KMS-11 (cell line): ENCODE measurements around the gene TMED6.

Experiments
- H2AFZ ChIP-seq: fragments of 200-600 bp; sonication (generic); 2 replicates; pipeline ENCODE4 v1.6.1; 2016; ENCODE audit warnings: antibody characterized with exemption, mixed run types, low read depth
- H3K27ac ChIP-seq: fragments of 200-600 bp; sonication (generic); 2 replicates; pipeline ENCODE4 v1.6.1; 2016; ENCODE audit warnings: mild to moderate bottlenecking, mixed run types
- H3K27me3 ChIP-seq: fragments of 200-600 bp; sonication (generic); 2 replicates; pipeline ENCODE4 v1.6.1; 2017; ENCODE audit warnings: mild to moderate bottlenecking, low read depth, mixed run types, moderate library complexity; ENCODE audit not compliant: insufficient read depth
- H3K36me3 ChIP-seq: fragments of 200-600 bp; sonication (generic); 2 replicates; pipeline ENCODE4 v1.6.1; 2017; ENCODE audit warnings: mild to moderate bottlenecking, mixed run types; ENCODE audit not compliant: insufficient read depth
- H3K4me1 ChIP-seq: fragments of 200-600 bp; sonication (generic); 2 replicates; pipeline ENCODE4 v1.6.1; 2016; ENCODE audit warnings: mild to moderate bottlenecking, low read depth, mixed run types; ENCODE audit not compliant: poor library complexity, severe bottlenecking
- H3K4me2 ChIP-seq: fragments of 200-600 bp; sonication (generic); 2 replicates; pipeline ENCODE4 v1.7.0; 2016; ENCODE audit warnings: mild to moderate bottlenecking, mixed run types
- H3K4me3 ChIP-seq: fragments of 200-600 bp; sonication (generic); IDR thresholded peaks from 2 replicates; pipeline ENCODE4 v1.6.1; 2017; ENCODE audit warnings: low read depth, low read length, mixed read lengths; ENCODE audit not compliant: insufficient read depth
- H3K79me2 ChIP-seq: fragments of 200-600 bp; sonication (generic); 2 replicates; pipeline ENCODE4 v1.6.1; 2016; ENCODE audit warnings: low read depth, mixed run types; ENCODE audit not compliant: insufficient read depth
- H3K9ac ChIP-seq: fragments of 200-600 bp; sonication (generic); 2 replicates; pipeline ENCODE4 v1.6.1; 2016; ENCODE audit warnings: mild to moderate bottlenecking, mixed run types
- H4K20me1 ChIP-seq: fragments of 200-600 bp; sonication (generic); 2 replicates; pipeline ENCODE4 v1.6.1; 2016; ENCODE audit warnings: mild to moderate bottlenecking, mixed run types; ENCODE audit not compliant: insufficient read depth
- CTCF ChIP-seq: fragments of 200-600 bp; sonication (generic); conservative IDR thresholded peaks from 2 replicates; pipeline ENCODE4 v1.6.1; 2017; ENCODE audit warnings: low read depth, mild to moderate bottlenecking, antibody characterized with exemption, low read length, moderate library complexity, mixed read lengths

TMED6 gene

GRCh38 chr16:69367980-69368379 is 16.4 kb upstream of the TMED6 start:
- Histone ChIP-seq H3K36me3 (no peaks in the 10 kb centered on the region; the same call in 1 of the 2 replicates), H4K20me1 (no peaks in the 10 kb centered on the region), H3K4me1 (no peaks in the 10 kb centered on the region), H3K4me3 (no peak overlapping the region), H3K4me2 (no peak overlapping the region), H3K27ac (no peak overlapping the region), H2AFZ (no peak overlapping the region), H3K79me2 (no peaks in the 10 kb centered on the region), H3K27me3 (no peaks in the 10 kb centered on the region), H3K9ac (no peak overlapping the region)
- no peak for TF ChIP-seq CTCF

GRCh38 chr16:69366431-69366830 is 14.8 kb upstream of the TMED6 start:
- TF ChIP-seq CTCF: no peak
- no peaks in the 10 kb centered on the region for H4K20me1 ChIP-seq
- no peak overlapping the region for H3K4me3 ChIP-seq
- H3K27ac ChIP-seq: no peak overlapping the region
- H3K27me3 ChIP-seq: no peaks in the 10 kb centered on the region
- no peak overlapping the region for H3K9ac ChIP-seq
- H2AFZ ChIP-seq: no peak overlapping the region
- H3K4me2 ChIP-seq: no peak overlapping the region
- no peaks in the 10 kb centered on the region for H3K4me1 ChIP-seq
- H3K79me2 ChIP-seq: no peaks in the 10 kb centered on the region
- H3K36me3 ChIP-seq: no peaks in the 10 kb centered on the region; the same call in 1 of the 2 replicates

GRCh38 chr16:69365901-69366300 is 14.3 kb upstream of the TMED6 start:
- no peaks in the 10 kb centered on the region; the same call in 1 of the 2 replicates for H3K36me3 ChIP-seq

GRCh38 chr16:69364088-69364487 is 12.5 kb upstream of the TMED6 start:
- H3K27ac ChIP-seq: no peak overlapping the region
- H2AFZ ChIP-seq: no peak overlapping the region
- no peaks in the 10 kb centered on the region for H3K79me2 ChIP-seq
- no peaks in the 10 kb centered on the region for H3K4me1 ChIP-seq
- H4K20me1 ChIP-seq: no peaks in the 10 kb centered on the region
- H3K4me3 ChIP-seq: no peak overlapping the region
- no peak overlapping the region for H3K4me2 ChIP-seq
- H3K36me3 ChIP-seq: no peaks in the 10 kb centered on the region
- no peak overlapping the region for H3K9ac ChIP-seq
- no peak for TF ChIP-seq CTCF
- H3K27me3 ChIP-seq: no peaks in the 10 kb centered on the region

More at GRCh38 chr16:69365901-69366300, 14.3 kb upstream of the TMED6 start:
- Histone ChIP-seq H3K27me3 (no peaks in the 10 kb centered on the region), H3K4me3 (no peak overlapping the region), H3K79me2 (no peaks in the 10 kb centered on the region), H3K27ac (no peak overlapping the region), H4K20me1 (no peaks in the 10 kb centered on the region), H3K9ac (no peak overlapping the region), H3K4me1 (no peaks in the 10 kb centered on the region), H2AFZ (no peak overlapping the region), H3K4me2 (no peak overlapping the region)
- no peak for TF ChIP-seq CTCF
